ENCODE measurements around the gene KLK2. TPM values are rescaled to one million over a fixed set of nuclear protein-coding genes. Genes with fewer than 3 reads are reported as not detected.

Gene KLK2
- total RNA-seq, 1 experiment from 2014 or later = not detected

DNA sequence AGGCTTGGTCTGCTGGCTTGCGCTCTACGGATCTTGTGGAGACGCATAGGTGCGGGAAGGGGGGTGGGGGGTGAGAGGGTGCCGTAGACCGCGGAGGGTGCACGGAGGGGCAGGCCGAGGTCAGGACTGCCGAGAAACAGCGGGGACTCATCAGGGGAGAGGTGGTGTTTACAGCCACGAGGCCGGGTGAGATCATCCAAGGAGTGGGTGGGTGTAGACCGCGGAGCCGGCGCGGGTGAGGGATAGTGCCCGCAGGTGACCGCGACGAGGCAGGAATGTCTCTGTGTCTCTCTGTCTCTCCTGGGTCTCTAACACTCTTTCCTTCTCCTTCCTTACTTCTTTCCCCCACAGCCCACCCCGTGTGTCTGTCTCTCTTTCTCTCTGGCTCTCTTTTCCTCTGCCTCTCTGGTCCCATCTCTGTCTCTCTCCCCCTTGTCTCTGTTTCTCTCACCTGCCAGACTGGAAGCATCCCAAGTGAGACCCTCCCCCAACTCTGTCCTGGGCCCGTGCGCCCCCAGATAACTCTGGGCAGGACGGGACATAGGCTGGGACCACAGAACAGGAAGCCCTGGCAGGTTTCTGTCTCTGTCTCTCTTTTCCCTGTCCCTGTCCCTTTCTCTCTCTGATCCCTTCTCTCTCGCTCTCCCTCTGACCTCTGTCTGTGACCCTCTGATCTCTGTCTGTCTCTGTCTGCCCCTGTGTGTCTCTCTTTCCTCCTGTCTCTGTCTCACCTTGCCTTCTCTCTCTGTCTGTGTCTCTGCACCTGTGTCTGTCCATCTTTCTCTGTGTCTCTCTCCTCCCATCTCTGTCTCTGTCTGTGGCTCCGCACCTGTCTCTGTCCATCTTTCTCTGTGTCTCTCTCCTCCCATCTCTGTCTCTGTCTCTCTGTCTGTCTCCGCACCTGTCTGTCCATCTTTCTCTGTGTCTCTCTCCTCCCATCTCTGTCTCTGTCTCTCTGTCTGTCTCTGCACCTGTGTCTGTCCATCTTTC, 39.8 kb downstream of the KLK2 start:
- ATAC-seq = no peak
- Histone ChIP-seq H3K27me3 (ENCODE audit: low read length) (peaks cover 64% of the 10 kb centered on the region), H3K9ac (ENCODE audit: low read length) (no peak overlapping the region), H3K36me3 (ENCODE audit: low read depth, low read length) (no peaks in the 10 kb centered on the region), H4K20me1 (ENCODE audit: low read length) (no peaks in the 10 kb centered on the region), H3K9me2 (replicated peaks; ENCODE audit: low read length) (no peaks in the 10 kb centered on the region), H3K27ac (ENCODE audit: low read length) (no peak overlapping the region), H3K4me2 (ENCODE audit: low read length) (no peak overlapping the region), H2AFZ (ENCODE audit: low read length) (no peak overlapping the region), H3K9me3 (ENCODE audit: low read length) (no peaks in the 10 kb centered on the region), H3K4me1 (ENCODE audit: insufficient read depth, low read length) (no peaks in the 10 kb centered on the region; the same call in 1 of the 2 replicates), H3K4me3 (ENCODE audit: low read length) (no peak overlapping the region), H3K79me2 (ENCODE audit: low read length) (no peaks in the 10 kb centered on the region), H3F3A (ENCODE audit: low read length, unreplicated experiment) (no peaks in the 10 kb centered on the region)
- TF ChIP-seq EZH2 (IDR thresholded peaks at IDR 0.05; ENCODE audit: low read length, unreplicated experiment) = no peak
- TF ChIP-seq, protein P1, sequence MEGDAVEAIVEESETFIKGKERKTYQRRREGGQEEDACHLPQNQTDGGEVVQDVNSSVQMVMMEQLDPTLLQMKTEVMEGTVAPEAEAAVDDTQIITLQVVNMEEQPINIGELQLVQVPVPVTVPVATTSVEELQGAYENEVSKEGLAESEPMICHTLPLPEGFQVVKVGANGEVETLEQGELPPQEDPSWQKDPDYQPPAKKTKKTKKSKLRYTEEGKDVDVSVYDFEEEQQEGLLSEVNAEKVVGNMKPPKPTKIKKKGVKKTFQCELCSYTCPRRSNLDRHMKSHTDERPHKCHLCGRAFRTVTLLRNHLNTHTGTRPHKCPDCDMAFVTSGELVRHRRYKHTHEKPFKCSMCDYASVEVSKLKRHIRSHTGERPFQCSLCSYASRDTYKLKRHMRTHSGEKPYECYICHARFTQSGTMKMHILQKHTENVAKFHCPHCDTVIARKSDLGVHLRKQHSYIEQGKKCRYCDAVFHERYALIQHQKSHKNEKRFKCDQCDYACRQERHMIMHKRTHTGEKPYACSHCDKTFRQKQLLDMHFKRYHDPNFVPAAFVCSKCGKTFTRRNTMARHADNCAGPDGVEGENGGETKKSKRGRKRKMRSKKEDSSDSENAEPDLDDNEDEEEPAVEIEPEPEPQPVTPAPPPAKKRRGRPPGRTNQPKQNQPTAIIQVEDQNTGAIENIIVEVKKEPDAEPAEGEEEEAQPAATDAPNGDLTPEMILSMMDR (conservative IDR thresholded peaks at IDR 0.05; ENCODE audit: low read depth, low read length) = no peak
- no peak for TF ChIP-seq EZH2phosphoT487 (IDR thresholded peaks at IDR 0.05; ENCODE audit: borderline replicate concordance, low read length)
- BruUV-seq (replicated peaks) = no TSS peak
- intact Hi-C loops (cut with micrococcal nuclease) = no loop called here
- ChIA-PET CTCF (no interaction called here), POLR2A (ENCODE audit: unreplicated experiment) (no interaction called here)
- DNase-seq = no peak

DNA sequence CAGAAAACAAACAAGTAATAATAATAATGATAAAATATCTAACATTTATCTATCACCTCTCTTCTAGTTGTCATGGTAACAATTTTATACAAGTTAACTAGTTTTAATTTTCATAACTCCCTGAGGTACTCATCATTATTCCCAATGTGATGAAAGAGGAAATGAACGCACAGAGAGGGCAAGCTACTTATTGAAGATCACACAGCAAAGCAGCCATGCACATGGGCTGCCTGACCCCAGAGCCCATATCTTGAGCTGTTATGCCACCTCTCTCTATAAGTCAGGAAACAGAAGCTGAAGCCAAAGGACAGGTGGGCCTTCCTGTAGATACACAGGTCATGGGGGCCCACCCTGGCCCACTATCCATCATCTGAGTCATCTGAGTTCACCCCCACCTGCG, 42.8 kb downstream of the KLK2 start:
- H3K4me2 ChIP-seq (ENCODE audit: low read length) = no peak overlapping the region
- no peaks in the 10 kb centered on the region for H3K79me2 ChIP-seq (ENCODE audit: low read length)

More for the DNA sequence above, 42.8 kb downstream of the KLK2 start:
- Histone ChIP-seq H3K36me3 (ENCODE audit: low read depth, low read length) (no peaks in the 10 kb centered on the region), H3K27me3 (ENCODE audit: low read length) (peaks cover 51% of the 10 kb centered on the region), H2AFZ (ENCODE audit: low read length) (no peak overlapping the region), H4K20me1 (ENCODE audit: low read length) (no peaks in the 10 kb centered on the region), H3K9ac (ENCODE audit: low read length) (no peak overlapping the region), H3K27ac (ENCODE audit: low read length) (no peak overlapping the region), H3K9me2 (replicated peaks; ENCODE audit: low read length) (no peaks in the 10 kb centered on the region), H3F3A (ENCODE audit: low read length, unreplicated experiment) (no peaks in the 10 kb centered on the region), H3K4me3 (ENCODE audit: low read length) (no peak overlapping the region), H3K9me3 (ENCODE audit: low read length) (no peaks in the 10 kb centered on the region), H3K4me1 (ENCODE audit: insufficient read depth, low read length) (no peaks in the 10 kb centered on the region)
- ChIA-PET CTCF (no interaction called here), POLR2A (ENCODE audit: unreplicated experiment) (no interaction called here)
- BruUV-seq (replicated peaks) = no TSS peak
- intact Hi-C loops (cut with micrococcal nuclease) = no loop called here
- DNase-seq = no peak
- TF ChIP-seq EZH2 (IDR thresholded peaks at IDR 0.05; ENCODE audit: low read length, unreplicated experiment) = no peak
- TF ChIP-seq EZH2phosphoT487 (IDR thresholded peaks at IDR 0.05; ENCODE audit: borderline replicate concordance, low read length) = no peak
- TF ChIP-seq, protein P1 (conservative IDR thresholded peaks at IDR 0.05; ENCODE audit: low read depth, low read length) = no peak
- no peak for ATAC-seq
